ENCODE results near the gene RHOG.
"Not testable (repeated sequence)": the region's sequence is repeated elsewhere in the genome, so short reads cannot be mapped to it uniquely, and the experiment has no call there.

The RHOG gene

GRCh38 chr11:3810446-3810845 is 30.3 kb downstream of the RHOG start:
- no peak for DNase-seq (ENCODE audit: low read depth in 2 of 3, low spot score in 2 of 3)

GRCh38 chr11:3809624-3809928 is 31.2 kb downstream of the RHOG start:
- no peak for DNase-seq (ENCODE audit: low read depth in 2 of 3, low spot score in 2 of 3)

- no peak for DNase-seq (ENCODE audit: low read depth in 2 of 3, low spot score in 2 of 3)
Observed at GRCh38 chr11:3808861-3809623, 31.7 kb downstream of the RHOG start.

GRCh38 chr11:3807909-3808860 is 32.6 kb downstream of the RHOG start, which contains the start of gene PGAP2:
Gene PGAP2, plus strand, starts transcription at chr11:3808560. Its CDS starts 2,700 bp downstream, at chr11:3811260.
- peak in 1 of 3 experiments; percentile 40 for DNase-seq (ENCODE audit: low read depth in 2 of 3, low spot score in 2 of 3)

GRCh38 chr11:3803726-3804495 is 36.8 kb downstream of the RHOG start:
- DNase-seq (ENCODE audit: low read depth in 2 of 3, low spot score in 2 of 3), result no peak

- DNase-seq (ENCODE audit: low read depth in 2 of 3, low spot score in 2 of 3), result no peak
Observed at GRCh38 chr11:3802011-3802790, 38.6 kb downstream of the RHOG start.

GRCh38 chr11:3799873-3800272 is 40.9 kb downstream of the RHOG start:
- DNase-seq (ENCODE audit: low read depth in 2 of 3, low spot score in 2 of 3), result no peak

- no peak for DNase-seq (ENCODE audit: low read depth in 2 of 3, low spot score in 2 of 3)
Observed at GRCh38 chr11:3799143-3799542, 41.6 kb downstream of the RHOG start.

GRCh38 chr11:3797329-3798090 is 43.2 kb downstream of the RHOG start, which contains the start of gene NUP98:
Gene NUP98, minus strand, starts transcription at chr11:3797554. Its CDS starts 15,437 bp downstream, at chr11:3782117.
- peak; percentile 94 to 100 (median 99) for DNase-seq (ENCODE audit: low read depth in 2 of 3, low spot score in 2 of 3)

- DNase-seq (ENCODE audit: low read depth in 2 of 3, low spot score in 2 of 3), result no peak
Observed at GRCh38 chr11:3796801-3797328, 43.9 kb downstream of the RHOG start.

- DNase-seq (ENCODE audit: low read depth in 2 of 3, low spot score in 2 of 3), result no peak
Observed at GRCh38 chr11:3796346-3796745, 44.4 kb downstream of the RHOG start.

- no peak for DNase-seq (ENCODE audit: low read depth in 2 of 3, low spot score in 2 of 3)
Observed at GRCh38 chr11:3796002-3796311, 44.8 kb downstream of the RHOG start.

GRCh38 chr11:3795131-3796001 is 45.4 kb downstream of the RHOG start:
- DNase-seq (ENCODE audit: low read depth in 2 of 3, low spot score in 2 of 3), result no peak

- DNase-seq (ENCODE audit: low read depth in 2 of 3, low spot score in 2 of 3), result not testable (repeated sequence)
Observed at GRCh38 chr11:3794387-3794786, 46.4 kb downstream of the RHOG start.

GRCh38 chr11:3786781-3787428 is 53.9 kb downstream of the RHOG start:
- no peak for DNase-seq (ENCODE audit: low read depth in 2 of 3, low spot score in 2 of 3)

GRCh38 chr11:3783611-3784010 is 57.1 kb downstream of the RHOG start:
- DNase-seq (ENCODE audit: low read depth in 2 of 3, low spot score in 2 of 3), result no peak

- DNase-seq (ENCODE audit: low read depth in 2 of 3, low spot score in 2 of 3), result no peak
Observed at GRCh38 chr11:3782963-3783362, 57.8 kb downstream of the RHOG start.

GRCh38 chr11:3781423-3781822 is 59.3 kb downstream of the RHOG start:
- no peak for DNase-seq (ENCODE audit: low read depth in 2 of 3, low spot score in 2 of 3)

Data from activated CD8-positive, alpha-beta memory T cell treated with anti-CD3 and anti-CD28 coated beads for 48 hours (primary cell).